ENCODE data around the gene PARD3.
"Not testable (repeated sequence)": the region's sequence is repeated elsewhere in the genome, so short reads cannot be mapped to it uniquely, and the experiment has no call there.

Gene PARD3

GRCh38 chr10:34080485-34081346 lies 734.4 kb downstream of the PARD3 start:
- no peak for DNase-seq

- DNase-seq, result no peak
Measured at GRCh38 chr10:34079702-34080484, 735.2 kb downstream of the PARD3 start.

- DNase-seq, result no peak
Measured at GRCh38 chr10:34078745-34079470, 736.2 kb downstream of the PARD3 start.

GRCh38 chr10:34078017-34078744 lies 736.9 kb downstream of the PARD3 start:
- DNase-seq, result no peak

- no peak for DNase-seq
Measured at GRCh38 chr10:34076443-34076842, 738.7 kb downstream of the PARD3 start.

- no peak for DNase-seq
Measured at GRCh38 chr10:34075254-34075926, 739.7 kb downstream of the PARD3 start.

GRCh38 chr10:34074051-34074450 lies 741.0 kb downstream of the PARD3 start:
- DNase-seq, result no peak

- not testable (repeated sequence) for DNase-seq
Measured at GRCh38 chr10:34067741-34068140, 747.4 kb downstream of the PARD3 start.

- no peak for DNase-seq
Measured at GRCh38 chr10:34063592-34063991, 751.5 kb downstream of the PARD3 start.

- no peak for DNase-seq
Measured at GRCh38 chr10:34061841-34062240, 753.3 kb downstream of the PARD3 start.

Measured in activated CD4-positive, alpha-beta T cell treated with anti-CD3 and anti-CD28 coated beads for 1 hour (primary cell).